Chondrocyte (in vitro differentiated cells): ENCODE data around the gene LCN15. TPM values are rescaled to one million over a fixed set of nuclear protein-coding genes. Genes with fewer than 3 reads are reported as not detected.
"Not testable (repeated sequence)": the region's sequence is repeated elsewhere in the genome, so short reads cannot be mapped to it uniquely, and the experiment has no call there.

Experiments used
- DNase-seq: peaks from one replicate; pipeline ENCODE4 v3.0.0; 2021; ENCODE audit warnings: mixed read lengths, low spot score
- H3K27ac Mint-ChIP-seq: one replicate; pipeline ENCODE4 v1.8.0; 2021; ENCODE audit warnings: mild to moderate bottlenecking, moderate library complexity, mixed read lengths; ENCODE audit not compliant: unreplicated experiment
- H3K27me3 Mint-ChIP-seq: 2 replicates; pipeline ENCODE4 v1.8.0; 2021; ENCODE audit warnings: low read depth, mixed read lengths
- H3K36me3 Mint-ChIP-seq: 2 replicates; pipeline ENCODE4 v1.8.0; 2021; ENCODE audit warnings: low read depth, mixed read lengths
- H3K4me1 Mint-ChIP-seq: 2 replicates; pipeline ENCODE4 v1.8.0; 2021; ENCODE audit warnings: low read depth, mild to moderate bottlenecking, mixed read lengths
- H3K4me3 Mint-ChIP-seq: one replicate; pipeline ENCODE4 v1.8.0; 2021; ENCODE audit warnings: mild to moderate bottlenecking, moderate library complexity, mixed read lengths; ENCODE audit not compliant: unreplicated experiment
- H3K9me3 Mint-ChIP-seq: 2 replicates; pipeline ENCODE4 v1.8.0; 2021; ENCODE audit warnings: low read depth, mixed read lengths
- total RNA-seq: library from RNA; stranded (reverse); gene quantifications from 3 replicates; pipeline ENCODE4 v1.2.1, GENCODE V29; 2021
- TF ChIP-seq, protein P1 (sequence below): fragments of 200-600 bp; sonication (generic); IDR thresholded peaks from 2 replicates; pipeline ENCODE4 v1.5.0; 2021; ENCODE audit warnings: antibody characterized with exemption, mild to moderate bottlenecking, moderate library complexity

The LCN15 gene
- total RNA-seq, 1 donor from 2014 or later: not detected

DNA sequence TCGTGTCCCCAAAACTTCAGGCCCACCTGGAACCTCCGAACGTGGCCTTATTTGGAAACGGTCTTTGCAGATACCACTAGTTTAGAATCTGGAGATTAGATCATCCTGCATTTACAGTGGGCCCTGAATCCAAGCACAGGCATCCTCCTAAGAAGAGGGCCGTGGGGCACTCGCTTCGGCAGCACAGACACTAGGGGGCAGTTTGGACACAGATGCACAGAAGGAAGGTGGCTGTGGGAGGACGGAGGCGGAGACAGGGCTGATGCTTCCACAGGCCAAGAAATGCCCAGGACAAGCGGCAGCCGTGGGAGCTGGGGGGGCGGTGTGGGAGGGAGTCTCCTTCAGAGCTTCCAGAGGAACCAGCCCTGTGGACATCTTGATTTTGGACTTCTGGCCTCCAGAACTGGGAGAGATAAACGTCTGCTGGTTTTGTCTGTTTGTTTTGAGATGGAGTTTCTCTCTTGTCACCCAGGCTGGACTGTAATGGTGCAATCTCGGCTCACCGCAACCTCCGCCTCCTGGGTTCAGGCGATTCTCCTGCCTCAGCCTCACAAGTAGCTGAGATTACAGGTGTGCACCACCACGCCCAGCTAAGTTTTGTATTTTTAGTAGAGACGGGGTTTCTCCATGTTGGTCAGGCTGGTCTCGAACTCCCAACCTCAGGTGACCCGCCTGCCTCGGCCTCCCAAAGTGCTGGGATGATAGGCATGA is 3.3 kb downstream of the LCN15 start:
- H3K4me1 Mint-ChIP-seq, H3K27ac Mint-ChIP-seq, H3K36me3 Mint-ChIP-seq, H3K4me3 Mint-ChIP-seq, H3K9me3 Mint-ChIP-seq, H3K27me3 Mint-ChIP-seq: not testable (repeated sequence)
- peak; percentile 80 for DNase-seq
- TF ChIP-seq, protein P1, sequence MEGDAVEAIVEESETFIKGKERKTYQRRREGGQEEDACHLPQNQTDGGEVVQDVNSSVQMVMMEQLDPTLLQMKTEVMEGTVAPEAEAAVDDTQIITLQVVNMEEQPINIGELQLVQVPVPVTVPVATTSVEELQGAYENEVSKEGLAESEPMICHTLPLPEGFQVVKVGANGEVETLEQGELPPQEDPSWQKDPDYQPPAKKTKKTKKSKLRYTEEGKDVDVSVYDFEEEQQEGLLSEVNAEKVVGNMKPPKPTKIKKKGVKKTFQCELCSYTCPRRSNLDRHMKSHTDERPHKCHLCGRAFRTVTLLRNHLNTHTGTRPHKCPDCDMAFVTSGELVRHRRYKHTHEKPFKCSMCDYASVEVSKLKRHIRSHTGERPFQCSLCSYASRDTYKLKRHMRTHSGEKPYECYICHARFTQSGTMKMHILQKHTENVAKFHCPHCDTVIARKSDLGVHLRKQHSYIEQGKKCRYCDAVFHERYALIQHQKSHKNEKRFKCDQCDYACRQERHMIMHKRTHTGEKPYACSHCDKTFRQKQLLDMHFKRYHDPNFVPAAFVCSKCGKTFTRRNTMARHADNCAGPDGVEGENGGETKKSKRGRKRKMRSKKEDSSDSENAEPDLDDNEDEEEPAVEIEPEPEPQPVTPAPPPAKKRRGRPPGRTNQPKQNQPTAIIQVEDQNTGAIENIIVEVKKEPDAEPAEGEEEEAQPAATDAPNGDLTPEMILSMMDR: peak; percentile 78

- no peak overlapping the region for H3K4me3 Mint-ChIP-seq
- TF ChIP-seq, protein P1: no peak
- H3K4me1 Mint-ChIP-seq: peaks cover 3% of the 10 kb centered on the region
- no peaks in the 10 kb centered on the region for H3K36me3 Mint-ChIP-seq
- peak; percentile 91 for DNase-seq
- no peak overlapping the region for H3K27ac Mint-ChIP-seq
- peaks cover 5% of the 10 kb centered on the region for H3K9me3 Mint-ChIP-seq
- no peaks in the 10 kb centered on the region for H3K27me3 Mint-ChIP-seq
Observed at GRCh38 chr9:136760424-136760823, 3.9 kb downstream of the LCN15 start.

- H3K27ac Mint-ChIP-seq: no peak overlapping the region
- H3K36me3 Mint-ChIP-seq: no peaks in the 10 kb centered on the region
- TF ChIP-seq, protein P1: no peak
- H3K4me3 Mint-ChIP-seq: no peak overlapping the region
- no peaks in the 10 kb centered on the region for H3K27me3 Mint-ChIP-seq
- peaks cover 3% of the 10 kb centered on the region for H3K4me1 Mint-ChIP-seq
- DNase-seq: peak; percentile 71
- peaks cover 6% of the 10 kb centered on the region for H3K9me3 Mint-ChIP-seq
Observed at GRCh38 chr9:136759436-136760325, 4.6 kb downstream of the LCN15 start.

DNA sequence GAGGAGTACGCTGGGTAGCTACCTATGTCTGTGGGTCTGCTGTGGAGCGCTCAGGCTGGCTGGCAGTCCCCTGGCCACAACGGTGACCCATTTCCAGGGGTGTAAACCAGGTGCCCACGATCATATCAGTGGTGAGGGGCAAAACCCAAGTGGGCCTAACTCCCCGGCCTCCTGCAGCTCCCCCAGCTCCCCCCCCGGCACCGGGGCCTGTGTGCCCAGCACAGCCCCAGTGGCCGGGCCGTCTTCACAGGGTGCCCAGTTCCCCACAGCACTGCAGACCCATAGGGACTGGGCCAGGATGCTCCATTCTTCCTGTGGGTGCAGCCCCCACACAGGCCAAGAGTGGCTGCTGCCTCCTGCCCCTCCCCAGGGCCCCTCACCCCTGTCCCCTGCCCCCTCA is 5.3 kb downstream of the LCN15 start:
- no peak overlapping the region for H3K27ac Mint-ChIP-seq

DNA sequence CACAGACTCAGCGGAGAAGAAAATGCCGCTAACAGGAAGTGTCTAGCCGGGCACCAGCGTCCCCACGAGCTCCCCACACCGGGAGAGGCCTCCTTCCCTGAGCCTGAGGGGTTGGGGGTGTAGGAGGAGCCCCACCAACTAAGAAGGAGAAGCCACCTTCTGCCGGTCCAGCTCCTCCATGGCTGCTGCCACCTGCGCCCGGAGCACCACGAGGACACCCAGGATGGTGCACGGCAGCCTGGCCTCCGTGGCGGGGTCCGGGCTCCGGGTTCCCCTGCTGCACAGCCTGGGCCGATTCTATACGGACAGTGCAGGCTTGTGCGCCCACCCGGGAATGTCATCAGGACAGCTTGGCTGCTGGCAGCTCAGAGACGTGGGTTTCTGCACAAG is 6.6 kb downstream of the LCN15 start:
- Mint-ChIP-seq H3K4me1 (peaks cover 3% of the 10 kb centered on the region), H3K9me3 (peaks cover 8% of the 10 kb centered on the region), H3K27me3 (no peaks in the 10 kb centered on the region), H3K4me3 (no peak overlapping the region), H3K27ac (no peak overlapping the region), H3K36me3 (no peaks in the 10 kb centered on the region)
- no peak for DNase-seq
- TF ChIP-seq, protein P1: no peak

More for the DNA sequence above, 5.3 kb downstream of the LCN15 start:
- H3K9me3 Mint-ChIP-seq: peaks cover 6% of the 10 kb centered on the region
- no peak overlapping the region for H3K4me3 Mint-ChIP-seq
- peaks cover 3% of the 10 kb centered on the region for H3K4me1 Mint-ChIP-seq
- no peak for DNase-seq
- no peaks in the 10 kb centered on the region for H3K27me3 Mint-ChIP-seq
- no peaks in the 10 kb centered on the region for H3K36me3 Mint-ChIP-seq
- TF ChIP-seq, protein P1: no peak
